ENCODE measurements around the gene RHBDD1.

RHBDD1 gene

GRCh38 chr2:226888971-226889370 lies 53.1 kb downstream of the RHBDD1 start:
- no peak for DNase-seq

GRCh38 chr2:226890286-226890685 lies 54.4 kb downstream of the RHBDD1 start:
- DNase-seq = no peak

- no peak for DNase-seq
Measured at GRCh38 chr2:226891780-226892590, 56.1 kb downstream of the RHBDD1 start.

- no peak for DNase-seq
Measured at GRCh38 chr2:226892729-226893128, 56.9 kb downstream of the RHBDD1 start.

- DNase-seq = no peak
Measured at GRCh38 chr2:226893216-226893615, 57.4 kb downstream of the RHBDD1 start.

- no peak for DNase-seq
Measured at GRCh38 chr2:226894752-226895151, 58.9 kb downstream of the RHBDD1 start.

- DNase-seq = no peak
Measured at GRCh38 chr2:226895579-226895978, 59.7 kb downstream of the RHBDD1 start.

- no peak for DNase-seq
Measured at GRCh38 chr2:226898121-226898520, 62.3 kb downstream of the RHBDD1 start.

GRCh38 chr2:226898897-226899296 lies 63.0 kb downstream of the RHBDD1 start:
- DNase-seq = no peak

- no peak for DNase-seq
Measured at GRCh38 chr2:226902041-226902966, 66.5 kb downstream of the RHBDD1 start.

- peak; percentile 15 for DNase-seq
Measured at GRCh38 chr2:226903179-226903578, 67.3 kb downstream of the RHBDD1 start.

- DNase-seq = no peak
Measured at GRCh38 chr2:226904592-226904991, 68.7 kb downstream of the RHBDD1 start.

- no peak for DNase-seq
Measured at GRCh38 chr2:226905718-226906117, 69.9 kb downstream of the RHBDD1 start.

- no peak for DNase-seq
Measured at GRCh38 chr2:226906163-226906693, 70.4 kb downstream of the RHBDD1 start.

GRCh38 chr2:226909126-226909525 lies 73.3 kb downstream of the RHBDD1 start:
- DNase-seq = no peak

GRCh38 chr2:226909836-226910235 lies 74.0 kb downstream of the RHBDD1 start:
- no peak for DNase-seq

- no peak for DNase-seq
Measured at GRCh38 chr2:226910384-226910783, 74.5 kb downstream of the RHBDD1 start.

- no peak for DNase-seq
Measured at GRCh38 chr2:226911932-226912331, 76.1 kb downstream of the RHBDD1 start.

GRCh38 chr2:226913641-226914040 lies 77.8 kb downstream of the RHBDD1 start:
- DNase-seq = no peak

- no peak for DNase-seq
Measured at GRCh38 chr2:226915846-226916360, 80.0 kb downstream of the RHBDD1 start.

- no peak for DNase-seq
Measured at GRCh38 chr2:226916669-226917068, 80.8 kb downstream of the RHBDD1 start.

- no peak for DNase-seq
Measured at GRCh38 chr2:226932443-226932842, 96.6 kb downstream of the RHBDD1 start.

- no peak for DNase-seq
Measured at GRCh38 chr2:226934546-226935201, 98.8 kb downstream of the RHBDD1 start.
